Astrocyte of the hippocampus (primary cell): ENCODE data around the gene HGFAC.
A peak's percentile ranks its signal among the peaks of the same experiment; 100 is the strongest.

Experiments
- DNase-seq: peaks from one replicate; pipeline ENCODE4 v3.0.0; 2011; ENCODE audit warnings: low read depth, low spot score

The HGFAC gene

DNA sequence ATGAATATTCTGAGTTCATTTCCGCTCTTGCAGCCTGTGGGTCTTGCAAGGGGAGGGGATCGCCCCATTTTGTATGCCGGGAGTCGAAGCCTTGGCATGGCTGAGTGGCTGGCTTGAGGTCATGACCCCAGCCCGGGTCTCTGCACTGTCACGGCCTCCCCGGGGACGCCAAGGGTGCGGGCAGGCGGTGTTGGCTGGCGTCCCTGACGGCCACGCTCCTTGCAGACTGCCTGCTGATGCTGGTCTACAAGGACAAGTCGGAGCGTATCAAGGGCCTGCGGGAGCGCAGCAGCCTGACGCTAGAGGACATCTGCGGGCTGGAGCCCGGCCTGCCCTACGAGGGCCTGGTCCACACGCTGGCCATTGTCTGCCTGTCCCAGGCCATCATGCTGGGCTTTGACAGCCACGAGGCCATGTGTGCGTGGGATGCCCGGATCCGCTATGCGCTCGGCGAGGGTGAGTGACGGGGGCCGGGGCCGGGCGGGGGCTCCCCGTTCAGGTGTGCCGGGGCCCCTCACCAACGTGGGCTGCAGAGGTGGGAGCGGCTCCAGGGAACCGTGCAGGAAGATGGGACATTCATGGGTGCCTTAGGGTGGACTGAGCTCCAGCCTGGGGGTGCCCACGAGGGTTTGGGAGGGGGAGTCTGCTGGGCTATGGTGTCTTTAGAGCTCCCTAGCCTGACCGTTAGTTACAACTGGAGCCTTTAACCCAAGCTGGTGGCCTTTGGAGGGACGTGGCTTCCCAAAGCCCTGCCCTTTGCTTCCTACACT is 31.6 kb downstream of the HGFAC start:
- DNase-seq: no peak

DNA sequence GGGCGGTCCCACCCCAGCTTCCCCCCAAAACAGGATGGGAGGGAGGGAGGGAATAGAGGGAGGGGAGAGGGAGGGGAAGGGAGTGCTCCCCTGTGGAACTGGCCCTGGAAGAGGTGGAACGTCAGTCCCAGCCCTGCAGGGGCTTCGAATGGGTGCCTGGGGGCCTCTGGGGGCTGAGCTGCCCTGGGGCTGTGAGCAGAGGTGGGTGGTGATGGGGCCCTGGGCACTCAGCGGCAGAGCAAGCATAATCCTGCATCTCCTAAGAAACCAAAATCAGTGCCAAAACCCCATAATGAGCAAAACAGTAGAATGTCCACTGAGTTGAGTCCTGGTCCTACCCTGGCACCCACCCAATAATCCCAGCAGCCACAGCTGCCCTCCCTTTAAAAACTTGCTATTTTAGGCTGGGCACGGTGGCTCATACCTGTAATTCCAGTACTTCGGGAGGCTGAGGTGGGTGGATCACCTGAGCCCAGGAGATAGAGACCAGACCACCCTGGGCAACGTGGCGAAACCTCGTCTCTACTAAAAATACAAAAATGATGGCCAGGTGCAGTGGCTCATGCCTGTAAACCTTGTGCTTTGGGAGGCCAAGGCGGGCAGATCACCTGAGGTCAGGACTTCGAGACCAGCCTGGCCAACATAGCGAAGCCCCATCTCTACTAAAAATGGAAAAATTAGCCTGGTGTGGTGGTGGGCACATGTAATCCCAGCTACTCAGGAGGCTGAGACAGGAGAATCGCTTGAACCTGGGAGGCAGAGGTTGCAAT is 32.4 kb downstream of the HGFAC start:
- DNase-seq: no peak

DNA sequence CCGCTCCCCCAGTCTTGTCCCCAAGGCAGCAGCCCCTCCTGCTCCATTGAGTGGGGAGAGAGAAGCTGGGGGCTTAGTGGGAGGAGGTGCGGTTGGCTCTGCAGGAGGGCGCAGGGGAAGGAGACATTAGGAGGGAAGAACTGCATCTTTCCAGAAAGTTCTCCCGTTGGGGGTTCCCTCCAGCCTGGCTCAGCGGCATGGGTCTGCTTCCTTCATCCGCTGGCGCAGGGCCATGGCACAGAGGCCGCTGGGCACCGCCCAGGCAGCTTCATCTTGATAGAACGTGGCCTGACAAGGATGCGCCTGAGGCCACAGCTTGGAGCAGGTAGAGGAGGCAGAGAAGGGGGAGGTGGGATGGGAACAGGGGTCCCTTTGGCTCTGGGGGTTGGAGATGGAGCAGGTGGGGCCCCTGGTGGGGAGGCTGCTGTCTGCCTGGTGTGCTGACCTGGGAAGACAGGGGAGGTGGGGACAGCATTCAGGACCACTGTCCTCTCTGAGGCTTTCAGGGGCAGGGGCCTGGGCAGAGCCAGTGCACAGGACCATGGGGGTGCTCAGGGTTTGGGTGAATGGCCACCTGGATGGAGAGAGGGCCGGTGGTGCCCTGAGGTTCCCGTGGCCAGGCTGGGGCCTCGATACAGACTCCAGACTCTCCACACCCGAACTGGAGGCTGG is 33.4 kb downstream of the HGFAC start:
- no peak for DNase-seq

DNA sequence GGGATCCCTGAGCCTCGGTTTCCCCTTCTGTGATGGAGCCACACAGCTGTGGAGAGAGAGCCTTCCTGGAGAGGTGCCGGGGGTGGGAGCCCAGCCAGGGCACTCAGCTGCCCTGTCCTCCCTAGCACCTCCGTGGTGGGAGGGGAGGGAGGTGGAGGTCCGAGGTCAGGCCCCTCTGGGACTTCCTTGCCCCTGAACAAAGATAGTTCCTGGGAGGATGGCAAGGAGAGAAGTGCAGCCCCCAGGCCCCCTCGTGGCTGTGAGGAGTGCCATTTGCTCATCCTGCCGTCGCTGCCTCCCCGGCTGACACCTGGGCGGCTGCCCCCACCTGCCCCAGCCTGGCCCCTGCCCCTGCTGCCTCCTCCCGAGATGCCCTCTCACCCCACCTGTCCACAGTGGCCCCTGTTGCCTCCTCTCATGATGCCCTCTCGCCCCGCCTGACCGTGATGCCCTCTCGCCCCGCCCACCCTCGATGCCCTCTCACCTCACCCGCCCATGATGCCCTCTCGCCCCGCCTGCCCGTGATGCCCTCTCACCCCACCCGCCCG is 34.0 kb downstream of the HGFAC start:
- no peak for DNase-seq

DNA sequence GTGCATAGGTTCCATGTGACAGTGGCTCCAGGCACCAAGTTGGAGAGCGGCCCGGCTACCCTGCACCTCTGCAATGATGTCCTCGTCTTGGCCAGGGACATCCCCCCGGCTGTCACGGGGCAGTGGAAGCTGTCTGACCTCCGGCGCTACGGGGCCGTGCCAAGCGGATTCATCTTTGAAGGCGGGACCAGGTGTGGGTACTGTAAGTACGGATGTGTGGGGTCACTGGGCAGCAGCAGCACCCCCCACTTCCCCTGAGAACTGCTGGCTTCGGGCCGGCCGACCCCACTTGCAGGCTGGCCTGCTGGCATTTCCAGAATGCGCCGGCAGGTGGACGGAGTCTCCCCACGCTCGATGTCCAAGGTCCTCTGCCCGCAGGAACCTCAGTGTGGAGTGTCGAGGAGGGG is 34.6 kb downstream of the HGFAC start:
- no peak for DNase-seq

DNA sequence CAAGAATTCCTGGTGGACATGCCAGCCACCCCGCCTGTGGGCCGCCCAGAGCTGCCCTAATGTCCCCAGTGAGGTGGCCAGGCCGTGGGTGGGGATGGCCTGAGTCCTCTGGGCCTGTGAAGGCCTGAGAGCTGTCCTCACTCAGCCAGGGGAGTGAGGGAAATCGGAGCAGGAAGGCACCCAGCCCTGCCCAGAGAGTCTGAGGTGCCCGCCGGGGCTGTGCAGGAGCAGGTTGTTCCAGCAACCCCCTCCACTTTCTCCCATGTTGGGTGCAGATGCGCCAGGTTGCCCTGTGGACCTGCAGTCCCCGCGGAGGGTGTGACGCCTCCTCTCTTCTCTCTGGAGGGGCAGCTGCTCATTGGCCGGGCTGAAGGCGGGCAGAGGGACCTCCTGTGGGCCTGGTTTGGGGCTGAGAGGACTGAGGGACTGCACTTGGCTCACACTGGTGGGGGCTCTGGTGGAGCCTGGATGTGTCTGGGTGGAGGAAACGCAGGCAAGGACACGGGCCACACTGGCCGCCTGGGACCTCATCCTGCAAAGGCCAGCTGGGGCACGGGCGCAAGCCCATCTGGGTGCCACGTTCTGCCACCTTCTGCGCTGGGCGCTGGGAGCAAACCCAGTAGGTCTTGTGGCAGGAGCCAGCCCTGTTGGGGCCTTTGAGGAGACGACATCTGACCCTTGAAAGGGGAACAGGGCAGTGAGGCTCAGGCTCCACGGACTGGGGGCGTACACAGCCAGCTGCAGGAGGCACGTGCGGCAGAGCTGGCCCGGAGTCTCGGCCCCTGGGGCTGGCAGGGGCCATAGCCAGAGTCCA is 35.4 kb downstream of the HGFAC start:
- no peak for DNase-seq

DNA sequence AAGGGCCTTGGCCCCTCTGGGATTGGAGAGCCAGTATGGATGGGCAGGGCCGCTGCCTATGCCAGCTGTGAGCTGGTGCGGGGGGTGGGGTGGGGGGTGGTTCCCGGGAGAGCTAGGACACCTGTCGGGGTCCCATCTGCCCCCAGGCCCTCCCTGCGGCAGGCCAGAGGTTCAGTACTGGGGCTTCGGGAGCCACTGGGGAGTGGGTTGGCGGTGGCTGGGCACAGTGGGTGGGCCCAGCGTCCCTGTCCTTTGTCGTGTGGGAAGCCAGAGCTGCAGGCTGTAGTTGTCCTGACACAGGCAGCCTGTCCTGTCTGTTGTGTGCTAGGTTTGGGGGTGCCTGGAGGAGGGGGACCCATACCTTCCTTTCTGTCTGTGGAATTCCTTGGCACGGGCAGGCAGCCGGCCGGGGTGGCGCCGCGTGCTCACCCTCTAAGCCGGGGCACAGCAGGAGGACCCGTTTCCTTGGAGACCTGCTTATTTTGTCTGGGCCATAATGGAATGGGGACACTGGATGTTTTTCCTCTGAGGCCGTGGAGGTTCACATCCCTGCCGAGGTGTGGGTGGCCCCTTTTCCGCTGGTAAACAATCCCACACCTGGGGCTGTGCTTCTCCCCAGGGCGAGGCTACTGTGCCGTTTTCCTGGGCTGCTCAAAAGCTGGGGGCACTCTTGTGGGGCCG is 36.1 kb downstream of the HGFAC start:
- peak; percentile 57 for DNase-seq

DNA sequence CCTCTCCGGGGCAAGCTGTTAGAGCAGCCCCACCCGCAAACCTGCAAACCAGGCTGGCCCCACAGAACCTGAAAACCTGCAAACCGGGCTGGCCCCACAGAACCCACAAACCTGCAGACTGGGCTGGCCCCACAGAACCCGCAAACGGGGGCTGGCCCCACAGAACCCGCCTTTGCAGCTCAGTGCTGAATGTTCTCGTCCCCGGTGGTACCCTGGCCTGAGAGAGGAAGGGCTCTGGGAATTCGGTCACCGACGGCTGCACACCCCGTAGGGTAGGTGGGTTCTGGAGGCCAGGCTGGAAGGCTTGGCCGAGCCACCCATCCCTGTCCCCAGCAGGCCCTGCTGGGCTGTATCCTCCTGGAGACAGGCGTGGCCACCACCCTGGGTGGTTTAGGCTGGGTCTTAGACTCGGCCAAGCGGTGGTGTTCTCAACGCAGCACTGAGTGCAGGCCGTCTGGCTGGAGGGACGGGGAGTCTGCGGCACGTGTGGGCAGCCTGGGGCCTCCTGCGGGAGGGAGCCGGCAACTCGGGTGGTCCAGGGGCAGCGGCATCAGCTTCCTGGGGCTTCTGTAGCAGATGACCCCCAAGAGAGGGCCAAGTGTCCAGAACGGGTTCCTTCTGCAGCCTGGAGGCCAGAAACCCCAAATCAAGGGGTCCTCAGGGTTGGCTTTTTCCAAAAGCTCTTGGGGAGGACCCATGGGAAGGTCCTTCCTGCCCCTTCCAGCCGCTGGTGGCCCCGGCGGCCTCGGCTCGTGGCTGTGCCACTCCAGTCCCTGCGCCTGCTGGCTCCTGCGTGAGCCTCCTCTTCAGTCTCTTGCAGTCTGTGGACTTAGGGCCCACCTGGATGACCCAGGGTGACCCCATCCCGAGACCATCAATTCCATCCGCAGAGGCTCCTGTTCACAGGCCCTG is 36.9 kb downstream of the HGFAC start:
- no peak for DNase-seq

DNA sequence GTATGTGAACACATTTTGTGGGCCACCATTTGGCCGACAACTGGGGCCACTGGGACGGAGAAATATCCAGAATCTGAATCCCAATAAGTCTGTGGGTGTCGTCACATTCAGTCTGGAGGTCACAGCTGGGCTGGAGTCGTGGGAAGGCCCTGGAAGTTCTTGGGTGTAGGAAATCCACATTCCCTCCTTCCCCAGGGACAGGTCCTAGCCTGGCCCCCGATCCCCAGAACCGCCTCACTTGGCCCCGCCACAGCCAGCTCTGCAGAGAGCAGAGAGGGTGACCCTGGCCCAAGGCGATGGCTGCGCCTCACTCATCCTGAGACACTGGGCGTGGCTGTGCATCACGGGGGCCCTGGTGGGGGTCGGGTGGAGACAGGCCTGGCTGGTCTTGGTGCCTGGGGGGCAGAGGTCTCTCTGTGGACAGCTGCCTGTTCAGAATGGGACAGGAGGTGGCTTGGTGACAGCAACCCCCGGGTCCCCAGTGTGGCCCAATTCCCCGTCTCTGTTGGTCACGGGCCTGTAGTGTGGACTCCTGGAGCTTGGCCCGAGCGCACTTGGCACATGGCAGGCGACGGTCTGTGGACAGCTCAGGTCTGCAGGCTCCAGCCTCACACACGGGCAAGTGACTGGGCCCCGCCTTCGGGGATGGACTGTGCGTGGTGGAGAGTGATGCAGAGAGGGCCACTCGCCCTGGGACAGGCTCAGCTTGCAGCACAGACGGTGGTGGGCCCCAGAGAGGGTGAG is 37.8 kb downstream of the HGFAC start:
- no peak for DNase-seq

DNA sequence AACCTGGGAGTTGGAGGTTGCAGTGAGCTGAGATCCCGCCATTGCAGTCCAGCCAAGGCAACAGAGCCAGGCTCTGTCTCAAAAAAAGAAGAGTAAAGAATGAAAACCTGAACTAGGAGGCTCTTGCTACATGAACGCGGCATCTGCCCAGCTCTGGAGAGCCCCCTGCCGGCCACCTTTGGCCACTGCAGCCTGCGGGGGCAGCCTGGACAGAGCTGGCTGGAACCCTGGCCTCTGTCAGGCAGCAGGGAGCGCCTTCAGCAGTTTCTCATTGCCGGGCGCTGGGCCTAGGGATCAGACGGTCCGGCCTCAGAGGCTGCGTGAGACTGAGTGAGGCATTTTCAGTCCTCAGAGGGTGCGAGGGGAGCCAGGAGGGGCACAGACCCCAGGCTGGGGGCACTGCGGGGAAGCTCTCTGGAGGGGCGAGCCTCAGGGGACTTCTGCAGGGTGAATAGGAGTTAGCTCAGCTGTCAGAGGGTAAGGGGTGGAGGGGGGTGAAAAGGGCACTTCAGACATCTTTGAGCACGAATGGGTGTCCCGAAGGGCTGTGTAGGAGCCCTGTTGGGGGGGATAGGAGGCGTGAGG is 38.9 kb downstream of the HGFAC start:
- DNase-seq: peak; percentile 92

DNA sequence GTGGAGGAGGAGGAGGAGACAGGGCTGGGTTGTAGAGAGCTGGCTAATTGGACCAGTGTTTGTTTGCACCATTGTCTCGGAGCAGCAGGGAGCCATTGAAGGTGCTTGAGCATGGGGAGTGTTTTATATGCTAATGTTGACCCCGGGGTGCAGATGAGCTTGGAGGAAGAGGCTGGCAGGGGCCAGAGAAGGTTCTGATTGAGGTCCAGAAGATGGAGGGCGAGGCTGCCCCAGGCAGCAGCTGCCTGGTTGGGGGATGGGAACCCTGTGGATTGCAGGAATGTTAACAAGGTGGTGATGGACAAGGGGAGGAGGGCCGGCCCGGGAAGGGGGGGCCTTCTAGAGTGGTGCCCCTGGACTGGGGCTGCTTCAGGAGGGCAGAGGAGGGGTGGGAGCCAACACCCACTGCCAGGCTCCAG is 39.4 kb downstream of the HGFAC start:
- DNase-seq: no peak

DNA sequence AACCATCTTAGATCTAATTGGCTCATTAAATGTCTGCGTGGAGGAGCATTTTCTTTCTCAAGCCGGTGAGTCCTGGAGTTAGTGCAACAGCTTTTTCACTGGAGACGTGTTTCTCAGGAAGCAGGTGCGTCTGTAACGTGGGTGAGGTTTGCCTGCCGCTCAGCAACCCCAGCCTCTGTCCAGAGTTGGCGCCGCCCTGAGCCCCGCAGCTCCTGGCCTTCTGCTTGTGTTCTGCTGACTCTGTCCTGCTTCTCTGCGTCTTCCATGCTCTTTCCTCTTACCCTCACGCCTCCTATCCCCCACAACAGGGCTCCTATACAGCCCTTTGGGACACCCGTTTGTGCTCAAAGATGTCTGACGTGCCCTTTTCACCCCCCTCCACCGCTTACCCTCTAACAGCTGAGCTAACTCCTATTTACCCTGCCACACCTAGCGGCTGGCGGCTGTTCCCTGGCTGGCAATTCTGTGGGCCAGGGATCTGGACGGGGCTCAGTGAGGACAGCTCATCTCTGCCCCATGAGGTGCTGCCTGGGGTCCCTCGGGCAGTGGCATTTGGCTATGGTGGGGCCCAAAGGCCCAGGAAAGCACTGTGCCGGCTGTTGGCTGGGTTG is 40.1 kb downstream of the HGFAC start:
- no peak for DNase-seq

DNA sequence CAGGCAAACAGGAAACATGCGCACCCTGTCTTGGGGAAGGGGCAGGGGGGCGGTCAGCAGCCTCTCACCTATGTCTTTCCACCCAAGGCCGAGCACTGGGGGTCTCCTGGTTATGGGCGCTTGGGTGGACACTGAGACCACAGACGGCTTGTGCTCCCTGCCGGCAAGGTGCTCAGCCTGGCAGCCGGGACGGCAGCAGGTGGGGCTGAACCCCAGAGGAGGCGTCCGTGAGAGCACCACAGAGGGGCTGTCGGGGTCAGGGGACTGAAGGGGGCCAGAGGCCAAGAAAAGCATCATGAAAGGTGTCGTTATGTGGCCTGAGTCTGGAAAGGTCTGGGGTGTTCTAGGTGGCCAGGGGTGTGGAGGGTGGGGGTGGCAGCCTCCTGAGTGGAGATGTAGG is 40.9 kb downstream of the HGFAC start:
- no peak for DNase-seq

DNA sequence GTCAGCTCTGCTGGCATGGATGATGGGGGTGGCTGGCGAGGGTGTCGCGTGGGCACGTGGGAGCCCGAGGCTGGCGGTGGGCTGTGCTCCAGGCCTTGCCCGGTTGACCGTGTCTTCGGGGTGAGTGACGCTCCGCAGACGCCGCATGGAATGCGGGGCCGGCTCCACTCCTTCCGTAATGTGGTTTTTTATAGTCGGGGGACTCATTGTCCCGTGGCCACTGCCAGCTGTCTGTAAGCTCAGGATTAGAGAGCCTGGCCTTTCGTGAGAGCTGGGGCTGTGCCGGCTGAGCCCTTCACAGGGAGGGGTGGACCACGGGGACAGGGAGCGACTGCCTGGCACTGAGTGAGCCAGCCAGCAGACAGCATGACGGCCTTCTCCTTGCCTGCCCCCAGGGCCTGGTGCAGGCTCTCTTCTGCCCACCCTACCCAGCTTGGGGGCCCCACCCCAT is 41.7 kb downstream of the HGFAC start:
- peak; percentile 80 for DNase-seq

DNA sequence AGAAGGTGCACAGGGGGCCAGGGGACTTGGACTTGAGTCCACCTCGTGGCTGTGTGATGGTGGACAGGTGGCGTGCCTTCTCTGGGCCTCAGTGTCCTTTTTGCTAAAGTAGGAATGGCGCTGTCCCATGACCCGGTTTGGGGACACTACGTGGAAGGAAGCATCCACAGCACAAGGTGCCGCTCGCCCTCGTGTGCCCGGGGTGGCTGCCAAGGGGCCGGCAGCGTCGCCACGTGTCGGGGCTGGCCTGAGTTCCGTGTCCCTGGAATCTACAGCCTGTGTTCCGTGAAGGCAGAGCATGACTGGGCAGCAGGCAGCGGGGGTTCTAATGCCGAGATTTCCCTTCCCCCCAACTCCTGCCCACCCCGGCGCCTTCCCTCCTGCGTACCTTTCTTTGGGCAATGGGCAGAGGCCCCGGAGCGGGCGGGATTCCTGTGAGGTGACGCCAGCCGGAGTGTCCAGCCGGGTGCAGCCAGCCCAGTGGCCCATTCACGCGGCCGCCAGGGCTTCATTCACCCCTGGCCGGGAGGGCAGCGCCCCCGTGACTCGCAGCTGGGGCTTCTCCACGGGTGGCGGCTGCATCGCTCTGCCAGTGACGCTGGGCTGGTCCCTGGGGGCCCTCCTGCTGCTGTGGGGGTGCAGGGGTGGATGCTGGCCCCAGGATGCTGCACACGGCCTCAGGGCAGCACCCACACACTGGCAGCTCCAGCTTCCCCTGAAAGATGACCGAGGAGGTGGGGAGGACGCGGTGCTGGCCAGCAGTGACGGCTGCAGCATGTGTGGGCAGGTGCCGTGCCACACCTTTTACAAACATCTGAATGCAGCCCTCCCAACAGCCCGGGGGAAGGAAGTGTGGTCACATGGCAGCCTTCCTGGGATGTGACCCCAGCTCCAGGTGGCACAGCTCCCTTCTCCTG is 42.5 kb downstream of the HGFAC start:
- DNase-seq: peak; percentile 54

DNA sequence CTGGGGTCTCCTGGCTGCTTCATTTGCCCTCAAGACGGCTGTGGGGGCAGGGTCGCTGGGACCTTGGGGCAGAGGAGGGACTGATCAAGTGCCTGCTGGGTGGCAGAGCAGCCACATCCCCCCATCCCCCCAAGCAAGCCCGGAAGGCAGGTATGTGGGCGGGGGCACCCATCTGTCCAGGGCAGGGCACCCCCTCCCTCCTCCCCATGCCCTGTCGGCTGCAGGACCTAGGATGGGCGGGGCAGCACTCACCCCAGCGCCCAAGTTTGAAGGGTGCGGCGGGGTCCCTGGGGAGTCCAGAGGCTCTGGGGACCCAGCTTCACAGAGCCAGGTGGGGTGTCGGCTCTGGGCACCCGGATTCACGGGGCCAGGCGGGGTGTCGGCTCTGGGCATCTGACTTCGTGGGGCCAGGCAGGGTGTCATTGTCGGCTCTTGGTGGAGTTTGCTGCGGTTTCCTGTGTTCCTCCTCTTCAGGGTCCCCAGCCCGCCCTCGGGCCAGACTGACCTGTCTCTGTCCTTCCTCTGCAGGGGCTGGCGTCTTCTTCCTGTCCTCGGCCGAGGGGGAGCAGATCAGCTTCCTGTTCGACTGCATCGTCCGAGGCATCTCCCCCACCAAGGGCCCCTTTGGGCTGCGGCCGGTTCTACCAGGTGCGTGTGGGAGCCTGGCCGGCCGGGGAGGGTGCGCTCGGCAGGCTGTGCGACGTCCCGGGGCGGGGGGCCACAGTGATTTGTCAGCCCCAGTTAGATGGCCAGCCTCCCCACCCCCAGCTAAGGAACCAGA is 43.4 kb downstream of the HGFAC start:
- no peak for DNase-seq
